NCI-H774 (cell line): ENCODE measurements around the gene LUC7L3.
"Not testable (repeated sequence)": the region's sequence is repeated elsewhere in the genome, so short reads cannot be mapped to it uniquely, and the experiment has no call there.

Experiments
- DNase-seq: peaks from one replicate; lab custom pipeline; 2025; lab: John Stamatoyannopoulos, UW

LUC7L3 gene

DNA sequence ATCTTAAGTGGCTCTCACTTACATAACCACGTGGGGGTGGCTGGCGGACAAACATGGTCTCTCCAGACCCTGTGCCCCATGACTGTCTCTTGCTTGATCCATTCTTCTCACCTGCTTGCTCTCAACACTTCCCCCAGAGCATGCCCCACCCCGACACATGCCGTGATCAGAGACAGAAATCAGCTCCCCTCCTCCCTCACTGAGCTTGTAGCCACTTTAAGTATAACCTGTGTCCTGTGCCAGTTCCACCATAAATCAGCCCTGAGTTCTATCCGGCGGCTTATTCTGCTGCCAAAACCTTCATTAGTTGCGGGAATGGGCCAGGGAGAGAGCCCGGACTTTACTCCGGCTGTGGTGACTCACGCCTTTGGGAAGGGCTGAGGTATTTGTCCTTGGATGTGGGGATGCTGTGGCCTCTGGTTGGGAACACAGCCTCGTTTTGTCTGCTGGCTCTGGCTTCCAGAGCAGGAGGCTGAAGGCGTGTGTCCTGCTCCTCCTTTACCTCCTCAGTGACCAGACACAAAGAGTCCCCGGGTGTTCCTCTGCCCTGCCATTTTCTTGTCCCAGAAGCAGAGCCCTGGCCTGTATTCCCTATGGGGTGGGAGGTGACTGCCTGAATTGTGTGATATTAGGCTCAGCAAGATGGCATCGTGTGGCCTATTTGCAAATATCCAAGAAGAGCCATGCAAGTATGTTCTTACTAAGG is 32.8 kb upstream of the LUC7L3 start:
- DNase-seq: no peak

DNA sequence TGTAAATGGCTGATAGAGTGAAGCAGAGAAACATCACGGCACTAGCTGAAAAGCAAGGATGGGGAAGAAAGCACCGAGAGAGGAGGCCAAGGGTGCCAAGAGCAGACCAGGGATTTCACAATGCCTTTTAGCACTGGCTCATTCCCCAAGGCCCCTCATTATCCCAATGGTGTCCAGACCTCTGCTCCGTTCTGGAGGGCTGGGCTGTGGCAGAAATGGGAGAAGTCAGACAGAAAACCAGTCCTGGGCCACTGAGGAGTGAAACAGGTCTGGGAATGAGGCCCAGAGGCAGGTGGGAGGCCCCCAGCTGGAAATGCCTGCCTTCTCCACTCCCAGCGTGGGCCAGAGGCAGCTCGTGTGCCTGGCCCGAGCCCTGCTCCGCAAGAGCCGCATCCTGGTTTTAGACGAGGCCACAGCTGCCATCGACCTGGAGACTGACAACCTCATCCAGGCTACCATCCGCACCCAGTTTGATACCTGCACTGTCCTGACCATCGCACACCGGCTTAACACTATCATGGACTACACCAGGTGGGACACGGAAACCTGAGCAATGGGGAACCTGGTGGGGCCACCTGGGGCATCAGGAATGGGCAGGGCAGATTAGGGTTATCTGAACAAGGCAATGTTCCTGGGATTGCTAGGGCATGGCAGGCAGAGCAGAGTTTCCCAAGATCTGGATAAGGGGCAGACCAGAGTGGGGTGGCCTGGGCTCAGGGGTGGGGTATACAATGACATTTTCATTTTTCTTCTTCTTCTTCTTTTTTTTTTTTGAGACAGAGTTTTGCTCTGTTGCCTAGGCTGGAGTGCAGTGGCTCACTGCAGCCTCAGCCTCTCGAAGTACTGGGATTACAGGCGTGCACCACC is 32.0 kb upstream of the LUC7L3 start:
- no peak for DNase-seq

DNA sequence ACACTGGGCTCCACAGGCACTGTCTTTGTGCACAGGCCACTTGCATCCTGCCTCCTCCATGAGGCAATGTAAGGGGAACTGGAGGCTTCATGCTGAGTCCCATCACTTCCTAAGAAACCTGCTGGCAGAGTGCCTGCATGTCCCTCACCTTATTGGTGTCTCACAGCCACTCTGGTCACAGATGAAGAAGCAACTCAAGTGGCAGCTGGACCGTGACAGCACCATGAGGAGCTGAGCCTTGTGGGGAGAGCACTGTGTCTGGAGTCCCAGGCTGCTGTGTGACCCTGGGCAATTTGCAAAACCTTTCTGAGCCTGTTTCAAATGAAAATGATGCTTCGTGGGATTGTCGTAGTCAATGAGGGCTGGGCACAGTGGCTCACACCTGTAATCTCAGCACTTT is 31.2 kb upstream of the LUC7L3 start:
- no peak for DNase-seq

DNA sequence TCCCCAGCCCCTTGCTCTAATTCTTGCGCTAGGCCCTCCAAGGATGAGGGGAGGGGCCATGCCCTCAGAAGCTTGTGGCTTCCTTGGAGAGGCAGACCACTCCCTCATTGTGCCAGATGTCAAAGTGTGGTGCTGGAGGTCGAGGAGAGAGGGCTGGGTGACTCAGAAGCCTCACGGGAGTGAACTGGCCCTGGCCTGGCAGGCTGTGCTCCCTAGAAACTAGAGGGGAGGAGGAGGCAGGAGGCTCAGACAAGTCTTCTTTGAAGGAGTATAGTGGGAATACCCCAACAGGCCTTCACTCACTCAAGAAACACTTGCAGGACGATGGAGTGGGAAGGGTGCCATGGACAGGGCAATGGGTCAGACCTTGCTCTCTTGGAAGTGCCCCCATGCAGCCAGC is 30.2 kb upstream of the LUC7L3 start:
- no peak for DNase-seq

GRCh38 chr17:50689956-50690886 is 29.2 kb upstream of the LUC7L3 start:
- no peak for DNase-seq

- no peak for DNase-seq
Measured at GRCh38 chr17:50690887-50691549, 28.4 kb upstream of the LUC7L3 start.

GRCh38 chr17:50691550-50692447 is 27.6 kb upstream of the LUC7L3 start:
- DNase-seq: no peak

GRCh38 chr17:50692448-50693035 is 26.9 kb upstream of the LUC7L3 start:
- DNase-seq: no peak

DNA sequence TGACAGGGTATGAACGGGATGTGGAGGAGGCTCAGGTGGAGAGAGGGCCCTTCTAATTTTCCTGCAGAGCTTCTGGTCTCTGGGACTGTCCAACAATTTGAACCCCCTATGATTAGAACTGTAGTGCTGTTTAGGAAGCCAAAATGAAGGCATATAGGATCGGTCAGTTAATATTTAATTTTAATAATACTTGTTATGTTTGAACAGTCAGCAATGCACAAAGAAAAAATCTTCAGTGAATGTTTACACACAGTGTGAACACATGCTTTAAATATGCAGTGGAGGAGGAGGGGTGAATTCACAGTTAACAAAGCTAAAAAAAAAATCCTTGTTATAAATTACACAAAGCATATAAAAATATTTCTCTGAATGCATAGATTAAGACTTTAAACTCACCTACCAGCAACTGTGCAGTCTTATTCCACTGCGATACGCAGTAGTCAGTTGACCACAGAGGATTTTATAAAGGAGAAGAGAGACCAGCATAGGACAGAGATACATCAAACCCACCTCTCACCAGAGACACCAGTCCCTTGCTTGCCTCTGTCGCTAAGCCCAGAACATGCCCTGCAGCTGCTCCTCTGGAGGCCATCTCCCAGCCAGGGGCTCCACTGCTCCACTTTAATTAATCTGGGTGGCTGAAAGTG is 26.2 kb upstream of the LUC7L3 start:
- no peak for DNase-seq

DNA sequence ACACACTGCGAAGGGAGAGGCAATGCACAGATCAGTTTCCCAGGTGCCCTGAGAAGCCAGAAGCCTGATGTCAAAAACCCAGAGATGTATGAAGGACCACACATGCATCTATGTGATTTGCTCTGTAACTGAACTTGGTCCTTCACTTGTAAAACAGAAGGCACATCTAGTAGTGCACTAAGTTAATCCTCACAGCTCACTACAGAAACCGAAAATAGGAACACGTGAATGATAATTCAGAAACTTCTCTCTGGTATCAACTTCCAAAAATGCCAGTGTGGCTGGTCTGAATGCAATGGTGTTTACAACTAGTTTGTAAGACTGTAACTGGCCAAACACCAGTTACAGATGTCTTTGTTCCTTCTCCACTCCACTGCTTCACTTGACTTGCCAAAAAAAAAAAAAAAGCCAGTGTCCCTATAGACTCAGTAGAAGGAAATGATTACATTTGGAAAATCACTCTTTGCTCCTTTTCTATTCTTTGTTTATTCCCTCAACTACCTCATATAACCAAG is 23.0 kb upstream of the LUC7L3 start:
- DNase-seq: no peak

- no peak for DNase-seq
Measured at GRCh38 chr17:50697062-50697461, 22.3 kb upstream of the LUC7L3 start.

- DNase-seq: no peak
Measured at GRCh38 chr17:50697663-50698272, 21.6 kb upstream of the LUC7L3 start.

GRCh38 chr17:50699410-50699809 is 20.0 kb upstream of the LUC7L3 start:
- no peak for DNase-seq

DNA sequence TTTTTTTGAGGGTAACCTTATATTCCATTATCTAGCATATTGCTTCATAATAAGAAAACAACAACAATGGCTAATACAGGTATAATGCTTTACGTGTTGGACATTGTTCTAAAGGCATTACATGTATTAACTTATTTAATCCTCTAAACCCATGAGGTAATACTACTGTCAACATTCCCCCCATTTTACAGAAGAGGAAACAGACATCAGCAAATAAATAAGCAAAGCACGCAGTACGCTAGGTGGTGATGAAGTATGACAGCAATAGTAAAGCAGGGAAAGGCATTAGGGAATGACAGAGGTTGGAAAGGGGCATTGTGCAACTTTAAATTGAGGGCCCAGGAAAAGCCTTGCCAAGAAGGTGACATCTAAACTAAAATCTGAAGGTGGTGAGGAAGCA is 16.2 kb upstream of the LUC7L3 start:
- no peak for DNase-seq

DNA sequence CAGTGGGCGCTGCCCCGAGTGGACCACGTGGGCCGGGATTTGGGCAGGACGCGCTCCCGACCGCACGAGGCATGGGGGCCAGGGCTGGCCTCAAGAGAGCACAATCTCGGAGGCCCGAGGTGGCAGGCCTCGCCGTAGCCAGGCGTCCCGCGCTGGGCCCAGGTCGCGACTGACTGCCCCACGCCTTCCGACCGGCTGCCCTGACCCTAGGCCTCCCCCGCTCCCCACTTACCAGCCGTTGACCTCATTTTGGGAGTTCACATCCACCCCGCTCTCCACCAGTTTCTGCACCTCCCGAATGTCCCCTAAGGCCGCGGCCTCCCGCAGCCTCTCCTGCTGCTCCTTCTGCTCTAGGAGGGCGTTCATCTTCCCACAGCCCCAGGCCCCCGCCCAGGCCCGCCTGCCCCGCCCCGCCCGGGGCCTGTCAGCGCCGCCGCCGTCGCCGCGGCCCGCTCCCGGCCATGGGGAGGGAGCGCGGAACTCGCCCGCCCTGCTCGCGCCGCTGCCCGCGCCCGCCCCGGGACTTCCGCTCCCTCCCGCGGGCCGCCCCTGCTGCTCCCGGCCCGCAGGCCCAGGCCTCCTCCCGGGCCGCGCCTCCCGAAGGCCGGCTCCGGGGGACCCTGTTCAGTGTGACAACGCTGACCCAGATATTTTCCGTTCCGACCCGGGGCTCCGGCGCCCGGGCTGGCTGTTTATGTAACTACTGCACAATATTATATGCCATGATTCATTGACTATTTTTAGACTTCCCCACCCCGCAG is 11.9 kb upstream of the LUC7L3 start, which contains the start of gene ANKRD40:
ANKRD40 (minus strand) TSS at position 626 of the 761 bp plus-strand sequence; CDS start at position 366, 260 bp downstream.
- DNase-seq: peak; percentile 96

- DNase-seq: peak; percentile 24
Measured at GRCh38 chr17:50708050-50709000, 11.1 kb upstream of the LUC7L3 start.

- DNase-seq: not testable (repeated sequence)
Measured at GRCh38 chr17:50709053-50709452, 10.3 kb upstream of the LUC7L3 start.
